Spleen (tissue), 11 donors: ENCODE data around the gene SLC2A9. TPM values are rescaled to one million over a fixed set of nuclear protein-coding genes. Genes with fewer than 3 reads are reported as not detected.

Source experiments
- DNase-seq: peaks from one replicate; pipeline ENCODE4 v3.0.0-alpha.2; 2020
- H3K27ac ChIP-seq, 8 donors: fragments of 200-600 bp; sonication (generic) in 7 of 8; 1 replicate in 4 of 8; 2 replicates in 4 of 8; pipeline versions ENCODE4 v1.5.0 to v1.8.0; 2016 to 2021; ENCODE audit warnings: inconsistent platforms in 4 of 8, mild to moderate bottlenecking in 4 of 8, moderate library complexity in 1 of 8
- H3K27me3 ChIP-seq, 7 donors: fragments of 200-600 bp; sonication (generic) in 6 of 7; replicated peaks in 1 of 7; 1 replicate in 4 of 7; 2 replicates in 3 of 7; pipeline versions ENCODE4 v1.5.0 to v1.8.0; 2016 to 2021; ENCODE audit warnings: inconsistent platforms in 3 of 7, mild to moderate bottlenecking in 1 of 7
- H3K36me3 ChIP-seq, 6 donors: fragments of 200-600 bp; sonication (generic) in 5 of 6; 1 replicate in 4 of 6; 2 replicates in 2 of 6; pipeline versions ENCODE4 v1.5.0 to v1.8.0; 2016 to 2021; ENCODE audit warnings: inconsistent platforms in 2 of 6
- H3K4me1 ChIP-seq, 6 donors: fragments of 200-600 bp; sonication (generic) in 5 of 6; 1 replicate in 3 of 6; 2 replicates in 3 of 6; pipeline versions ENCODE4 v1.5.0 to v1.8.0; 2016 to 2021; ENCODE audit warnings: inconsistent platforms in 3 of 6
- H3K4me3 ChIP-seq, 8 donors: fragments of 200-600 bp; sonication (generic) in 7 of 8; 1 replicate in 4 of 8; 2 replicates in 4 of 8; pipeline versions ENCODE4 v1.5.0 to v1.8.0; 2016 to 2021; ENCODE audit warnings: inconsistent platforms in 4 of 8, mild to moderate bottlenecking in 4 of 8, moderate library complexity in 2 of 8
- H3K9me3 ChIP-seq, 8 donors: fragments of 200-600 bp; sonication (generic) in 7 of 8; 1 replicate in 4 of 8; 2 replicates in 4 of 8; pipeline versions ENCODE4 v1.5.0 to v1.8.0; 2016 to 2021; ENCODE audit warnings: inconsistent platforms in 4 of 8
- CTCF ChIP-seq, 11 experiments: fragments of 200-600 bp in 7 of 11; fragments of 450-650 bp in 4 of 11; sonication (generic) in 4 of 11; IDR thresholded peaks in 8 of 11; conservative IDR thresholded peaks in 3 of 11; 1 replicate in 7 of 11; 2 replicates in 4 of 11; pipeline versions ENCODE4 v1.4.0 to v1.8.0; 2016 to 2021; ENCODE audit warnings: antibody characterized with exemption in 11 of 11, inconsistent platforms in 4 of 11, mild to moderate bottlenecking in 1 of 11
- POLR2A ChIP-seq, 3 donors: fragments of 450-650 bp; IDR thresholded peaks; one replicate each; pipeline ENCODE4 v1.5.1; 2017; ENCODE audit warnings: antibody characterized with exemption in 3 of 3, mild to moderate bottlenecking in 1 of 3
- POLR2AphosphoS5 ChIP-seq, 3 donors: sonication (generic); formaldehyde crosslinking; IDR thresholded peaks; one replicate each; pipeline ENCODE4 v1.5.1; 2017; ENCODE audit warnings: antibody characterized with exemption in 3 of 3
- WGBS, 5 donors: extraction: QIAGEN DNeasy Blood & Tissue Kit in 3 of 5; methylation state at CpG; one replicate each; pipeline versions ENCODE4 v1.1.5 to v1.1.7; 2013 to 2018; 5-methylcytosine and 5-hydroxymethylcytosine counted together
- intact Hi-C: fragments of 100-400 bp; cut with DNase I; formaldehyde crosslinking; loops from one replicate; pipeline ENCODE4 v1.15.0; 2023; ENCODE audit warnings: low total_unique reads
- polyA plus RNA-seq, 3 donors: library from polyadenylated mRNA; stranded (reverse); fragments of 200-250 nt; gene quantifications; one replicate each; pipeline ENCODE4 v1.2.1, GENCODE V29; 2013
- total RNA-seq, 7 donors: library from RNA; depleted of rRNA in 3 of 7; stranded (reverse); fragments of >200 nt in 3 of 7; fragmentation: NEBNext Ultra II Directional in 4 of 7; extraction: Animal tissue kit (Norgen Biotek cat#: 25700) in 4 of 7; gene quantifications; one replicate each; pipeline versions ENCODE4 v1.1.0 to v1.2.1, GENCODE V29; 2016 to 2021
- donor health status: healthy with polysubstance abuse.
- donor health status: DM: no; HTN: no; CAD: no; lungs with moderate emphysema.
- donor health status: DM: no; HTN: no; CAD: no.
- donor health status: Bipolar disorder and iron deficiency.
- donor health status: healthy.
- donor health status: DM: no; HTN: no; CAD: no.
- donor health status: DM: yes; HTN: yes; CAD: no.

SLC2A9 gene
- total and polyA plus RNA-seq, 10 donors: 1.2 to 8.8 (median 5.3) TPM

GRCh38 chr4:9893329-9894108, 127.8 kb downstream of the SLC2A9 start:
- WGBS, 5 donors: 82 to 84% (median 83%) methylated on average over 8 of the region's 8 CpGs
- H3K4me3 ChIP-seq: no peak overlapping the region
- peaks cover 0 to 7% (median 0%) of the 10 kb centered on the region in 6 donors for H3K4me1 ChIP-seq
- H3K36me3 ChIP-seq: no peaks in the 10 kb centered on the region
- H3K27me3 ChIP-seq: peaks cover 0 to 16% (median 0%) of the 10 kb centered on the region in 7 donors
- H3K9me3 ChIP-seq: no peaks in the 10 kb centered on the region
- TF ChIP-seq CTCF (IDR thresholded peaks at IDR 0.05 in 8 of 11, conservative IDR thresholded peaks at IDR 0.05 in 3 of 11) (no peak), POLR2A (IDR thresholded peaks at IDR 0.05) (no peak), POLR2AphosphoS5 (IDR thresholded peaks at IDR 0.05) (no peak)
- DNase-seq: no peak
- intact Hi-C loops: no loop called here
- H3K27ac ChIP-seq: no peak overlapping the region

GRCh38 chr4:9891740-9892139, 129.6 kb downstream of the SLC2A9 start:
- Histone ChIP-seq H3K36me3 (no peaks in the 10 kb centered on the region), H3K27me3 (peaks cover 0 to 16% (median 0%) of the 10 kb centered on the region in 7 donors), H3K27ac (no peak overlapping the region), H3K4me1 (peaks cover 0 to 7% (median 0%) of the 10 kb centered on the region in 6 donors), H3K4me3 (no peak overlapping the region), H3K9me3 (no peaks in the 10 kb centered on the region)
- intact Hi-C loops: no loop called here
- no peak for TF ChIP-seq CTCF (IDR thresholded peaks at IDR 0.05 in 8 of 11, conservative IDR thresholded peaks at IDR 0.05 in 3 of 11)
- no peak for TF ChIP-seq POLR2AphosphoS5 (IDR thresholded peaks at IDR 0.05)
- no peak for TF ChIP-seq POLR2A (IDR thresholded peaks at IDR 0.05)
- WGBS, 5 donors: 79 to 89% (median 83%) methylated on average over 7 of the region's 7 CpGs
- no peak for DNase-seq

GRCh38 chr4:9891056-9891455, 130.2 kb downstream of the SLC2A9 start:
- WGBS, 5 donors: 45 to 60% (median 56%) methylated on average over 7 of the region's 7 CpGs
- intact Hi-C loops: no loop called here

More at GRCh38 chr4:9891056-9891455, 130.2 kb downstream of the SLC2A9 start:
- Histone ChIP-seq H3K9me3 (no peaks in the 10 kb centered on the region), H3K27ac (no peak overlapping the region), H3K36me3 (no peaks in the 10 kb centered on the region), H3K4me1 (peaks cover 0 to 7% (median 0%) of the 10 kb centered on the region in 6 donors), H3K27me3 (peaks cover 0 to 16% (median 0%) of the 10 kb centered on the region in 7 donors), H3K4me3 (no peak overlapping the region)
- no peak for DNase-seq
- TF ChIP-seq POLR2AphosphoS5 (IDR thresholded peaks at IDR 0.05) (no peak), POLR2A (IDR thresholded peaks at IDR 0.05) (no peak), CTCF (IDR thresholded peaks at IDR 0.05 in 8 of 11, conservative IDR thresholded peaks at IDR 0.05 in 3 of 11) (no peak)
